GM21528 (cell line): ENCODE data around the gene MAP3K13.
"Not testable (repeated sequence)": the region's sequence is repeated elsewhere in the genome, so short reads cannot be mapped to it uniquely, and the experiment has no call there.

ENCODE experiments used
- ATAC-seq: cut with Tn5 transposase; IDR thresholded peaks from one replicate; pipeline ENCODE4 v1.9.1; 2021; ENCODE audit warnings: mild to moderate bottlenecking, moderate library complexity; ENCODE audit not compliant: unreplicated experiment, low FRiP score

The MAP3K13 gene

GRCh38 chr3:185439745-185440466 is 77.0 kb downstream of the MAP3K13 start:
- ATAC-seq, result no peak

GRCh38 chr3:185442031-185442430 is 79.1 kb downstream of the MAP3K13 start:
- ATAC-seq, result no peak

- ATAC-seq, result no peak
These were observed 81.4 kb downstream of the MAP3K13 start for GRCh38 chr3:185444329-185444728.

GRCh38 chr3:185448107-185448506 is 85.2 kb downstream of the MAP3K13 start:
- ATAC-seq, result no peak

GRCh38 chr3:185451432-185451831 is 88.5 kb downstream of the MAP3K13 start:
- not testable (repeated sequence) for ATAC-seq

GRCh38 chr3:185457376-185457775 is 94.4 kb downstream of the MAP3K13 start:
- no peak for ATAC-seq

- ATAC-seq, result no peak
These were observed 97.4 kb downstream of the MAP3K13 start for GRCh38 chr3:185460309-185460708.

GRCh38 chr3:185460719-185461350 is 97.9 kb downstream of the MAP3K13 start:
- no peak for ATAC-seq

GRCh38 chr3:185465471-185465870 is 102.5 kb downstream of the MAP3K13 start:
- ATAC-seq, result no peak

- not testable (repeated sequence) for ATAC-seq
These were observed 103.2 kb downstream of the MAP3K13 start for GRCh38 chr3:185466123-185466522.

GRCh38 chr3:185469542-185469941 is 106.6 kb downstream of the MAP3K13 start:
- ATAC-seq, result no peak

GRCh38 chr3:185470323-185470722 is 107.4 kb downstream of the MAP3K13 start:
- no peak for ATAC-seq

GRCh38 chr3:185473290-185473815 is 110.4 kb downstream of the MAP3K13 start:
- no peak for ATAC-seq

- not testable (repeated sequence) for ATAC-seq
These were observed 112.0 kb downstream of the MAP3K13 start for GRCh38 chr3:185474922-185475321.

GRCh38 chr3:185477316-185477715 is 114.4 kb downstream of the MAP3K13 start:
- no peak for ATAC-seq

GRCh38 chr3:185479373-185479945 is 116.5 kb downstream of the MAP3K13 start:
- no peak for ATAC-seq

- no peak for ATAC-seq
These were observed 121.4 kb downstream of the MAP3K13 start for GRCh38 chr3:185484296-185484695.

GRCh38 chr3:185486394-185486793 is 123.5 kb downstream of the MAP3K13 start:
- ATAC-seq, result no peak

GRCh38 chr3:185488465-185488864 is 125.5 kb downstream of the MAP3K13 start:
- no peak for ATAC-seq

GRCh38 chr3:185489462-185489861 is 126.5 kb downstream of the MAP3K13 start:
- no peak for ATAC-seq

GRCh38 chr3:185490241-185490640 is 127.3 kb downstream of the MAP3K13 start:
- ATAC-seq, result no peak
